DMS 273 (cell line): ENCODE results near the gene RPRML.

Source experiments
- DNase-seq: peaks from one replicate; lab custom pipeline; 2025; ENCODE audit not compliant: unreplicated experiment; lab: John Stamatoyannopoulos, UW

The RPRML gene

GRCh38 chr17:46948544-46948943 is 30.5 kb downstream of the RPRML start:
- DNase-seq = no peak

DNA sequence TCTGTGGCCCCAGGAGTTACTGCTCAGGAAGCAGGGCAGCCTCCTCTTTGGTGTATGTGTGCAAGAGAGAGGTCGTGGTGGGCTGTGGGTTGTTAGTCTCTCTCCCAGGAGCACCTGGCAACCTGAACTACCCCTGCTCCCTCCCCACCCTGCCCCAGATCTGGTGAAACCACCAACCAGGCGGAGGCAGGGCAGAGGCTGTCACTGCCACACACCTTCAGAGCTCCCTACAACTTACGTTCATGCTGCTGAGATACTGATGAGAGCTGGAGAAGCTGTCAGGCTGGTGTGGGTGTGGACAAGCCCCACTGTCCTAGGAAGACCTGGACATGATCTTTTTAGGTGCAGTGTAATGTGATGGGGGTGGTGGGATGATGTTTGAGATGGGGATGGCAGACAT is 31.8 kb downstream of the RPRML start:
- DNase-seq = no peak

DNA sequence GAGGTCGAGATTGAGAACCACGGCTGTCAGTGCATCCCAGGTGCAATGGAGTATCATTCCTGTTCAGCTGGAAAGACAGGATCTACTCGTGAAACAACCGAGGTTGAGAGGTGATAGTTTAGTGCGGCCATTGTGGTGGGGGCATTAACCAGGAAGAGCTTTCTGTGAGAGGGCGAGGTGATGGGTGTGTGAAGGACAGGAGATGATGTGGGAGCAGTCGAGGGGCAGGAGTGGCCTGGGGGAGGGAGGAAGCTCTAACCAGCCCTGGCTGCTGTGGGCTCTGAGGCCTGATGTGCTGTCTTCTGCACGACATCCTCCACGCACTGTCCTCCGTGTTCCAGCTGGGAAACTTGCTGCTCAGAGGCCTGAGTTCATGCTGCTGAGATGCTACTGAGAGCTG is 34.1 kb downstream of the RPRML start:
- DNase-seq = no peak

DNA sequence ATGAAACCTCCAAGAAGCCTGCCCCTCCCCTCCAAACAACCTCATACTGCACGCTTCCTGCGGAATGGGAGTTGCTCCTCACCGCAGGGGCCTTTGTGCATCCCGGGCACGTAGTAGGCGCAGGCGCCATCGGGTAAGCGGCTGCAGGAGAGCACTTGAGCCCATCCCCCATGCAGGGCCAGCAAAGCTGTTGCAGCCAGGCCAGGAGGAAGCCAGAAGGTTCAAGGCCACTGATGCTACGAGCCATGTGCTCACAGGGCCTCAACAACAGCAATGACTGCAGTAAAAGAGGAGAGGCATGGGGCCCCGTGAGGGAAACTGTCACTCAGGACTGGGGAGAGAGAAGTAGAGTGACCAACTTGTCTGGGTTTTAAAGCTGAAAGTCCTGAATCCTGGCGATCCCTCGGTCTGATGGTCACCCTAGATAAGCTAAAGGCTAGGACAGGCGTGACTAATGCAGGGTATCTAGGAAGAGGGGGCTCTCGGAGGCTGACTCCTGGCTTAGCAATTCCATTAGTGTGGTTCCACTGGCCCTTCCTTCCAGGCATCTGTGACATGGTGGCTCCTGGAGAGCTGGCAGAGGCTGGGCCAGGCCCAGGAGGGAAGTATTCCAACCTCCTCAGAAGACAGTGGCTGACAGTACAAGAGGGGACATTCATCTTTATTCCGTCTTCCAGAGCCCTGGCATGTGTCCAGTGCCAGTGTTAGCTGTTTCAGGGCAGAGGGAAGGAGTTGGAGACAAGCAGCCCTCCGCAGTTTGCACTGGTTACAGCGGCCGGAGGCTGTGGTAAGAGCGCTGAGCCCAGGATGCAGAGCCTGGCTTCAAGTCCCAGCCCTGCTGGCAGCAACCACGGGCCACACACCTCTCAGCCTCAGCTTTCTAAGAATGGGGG is 35.3 kb downstream of the RPRML start:
- DNase-seq = peak; percentile 55

- no peak for DNase-seq
Observed at GRCh38 chr17:46943218-46943500, 35.9 kb downstream of the RPRML start.

DNA sequence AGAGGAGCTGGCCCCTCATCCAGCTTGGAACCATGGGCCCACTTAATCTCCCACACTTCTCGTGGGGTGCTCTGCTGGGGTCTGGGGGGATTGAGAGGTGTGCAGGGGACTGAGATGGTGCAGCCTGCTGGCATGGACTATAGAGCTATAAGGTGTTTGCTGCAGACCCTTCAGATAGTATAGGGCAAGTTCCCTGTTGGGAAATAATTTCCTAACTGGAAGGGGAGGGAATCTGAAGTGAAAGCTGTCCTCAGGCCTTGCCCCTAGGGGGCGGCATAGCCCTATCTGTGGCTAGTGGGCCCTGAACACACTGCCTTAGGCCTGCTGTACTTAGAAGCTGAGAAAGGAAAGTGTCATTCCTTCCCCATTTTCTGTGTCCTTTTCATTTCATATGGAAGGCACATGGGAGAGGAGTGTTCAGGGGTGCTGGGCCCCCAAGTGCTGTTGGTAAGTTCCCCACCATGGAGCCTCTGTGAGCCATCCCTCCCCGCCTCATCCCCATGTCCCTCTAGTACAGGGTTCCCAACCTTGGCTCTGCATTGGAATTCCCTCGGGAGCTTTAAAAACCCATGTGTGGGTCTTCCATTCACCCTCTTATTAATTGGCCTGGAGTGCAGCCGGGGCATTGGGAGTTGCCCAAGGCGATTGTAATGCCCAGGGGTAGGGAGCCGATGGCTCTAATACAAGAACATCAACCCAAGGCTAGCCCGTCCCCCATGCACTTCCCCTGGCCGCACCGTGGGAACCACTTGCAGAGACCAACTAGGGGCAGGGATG is 36.4 kb downstream of the RPRML start:
- DNase-seq = peak; percentile 91

DNA sequence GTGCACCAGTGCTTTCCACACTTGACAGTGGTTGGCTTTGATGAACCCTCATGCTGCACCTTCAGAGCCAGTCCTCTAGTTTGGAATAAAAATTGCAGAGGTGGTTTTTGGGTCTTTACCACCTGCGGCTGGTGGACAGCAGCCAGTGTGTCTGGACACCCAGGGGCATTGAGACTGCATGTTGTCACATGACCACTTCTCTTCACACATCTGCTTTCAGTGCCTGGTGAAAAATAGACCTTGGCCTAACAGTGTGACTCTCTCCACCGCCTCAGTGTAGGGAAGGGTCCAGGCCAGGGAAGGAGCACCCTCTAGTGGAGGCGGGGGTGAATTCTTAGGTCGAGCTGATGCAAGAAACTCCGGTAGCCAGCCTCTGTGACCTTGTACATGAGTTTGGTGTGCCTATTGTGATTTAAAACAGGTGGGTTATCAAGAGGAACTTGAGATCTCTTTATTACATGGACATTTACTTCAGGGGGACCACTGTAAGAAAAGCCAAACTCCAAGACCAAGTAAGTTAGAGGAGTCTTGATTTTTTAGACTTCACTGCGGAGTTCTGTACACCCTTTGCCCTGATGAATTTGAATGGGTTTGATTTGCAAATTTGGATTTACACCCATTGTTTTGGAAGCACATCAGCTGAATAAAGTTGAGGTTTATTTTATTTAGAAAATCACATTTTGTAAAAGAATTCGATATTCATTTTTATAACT is 38.2 kb downstream of the RPRML start:
- peak; percentile 87 for DNase-seq

- DNase-seq = no peak
Observed at GRCh38 chr17:46935658-46936266, 43.3 kb downstream of the RPRML start.

DNA sequence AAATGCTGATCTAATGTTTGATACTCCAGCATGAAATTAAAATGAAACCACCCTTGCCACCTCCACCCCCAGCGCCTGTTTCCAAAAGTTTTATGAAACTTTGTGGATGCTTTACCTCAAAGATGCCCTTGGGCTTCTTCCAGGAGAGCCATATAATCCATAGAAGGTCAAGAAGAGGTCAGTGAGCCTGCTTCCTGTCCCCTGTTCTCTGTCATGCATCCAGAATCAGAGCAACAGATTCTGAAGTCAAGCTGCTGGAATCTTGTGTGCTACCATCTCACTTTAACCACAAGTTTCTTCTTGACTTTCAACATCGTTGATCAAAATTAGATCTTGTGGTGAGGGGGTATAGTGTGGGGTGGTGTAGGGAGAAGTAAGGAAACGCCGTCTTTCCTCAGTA is 47.5 kb downstream of the RPRML start:
- no peak for DNase-seq

GRCh38 chr17:46930051-46930450 is 49.0 kb downstream of the RPRML start:
- DNase-seq = no peak

DNA sequence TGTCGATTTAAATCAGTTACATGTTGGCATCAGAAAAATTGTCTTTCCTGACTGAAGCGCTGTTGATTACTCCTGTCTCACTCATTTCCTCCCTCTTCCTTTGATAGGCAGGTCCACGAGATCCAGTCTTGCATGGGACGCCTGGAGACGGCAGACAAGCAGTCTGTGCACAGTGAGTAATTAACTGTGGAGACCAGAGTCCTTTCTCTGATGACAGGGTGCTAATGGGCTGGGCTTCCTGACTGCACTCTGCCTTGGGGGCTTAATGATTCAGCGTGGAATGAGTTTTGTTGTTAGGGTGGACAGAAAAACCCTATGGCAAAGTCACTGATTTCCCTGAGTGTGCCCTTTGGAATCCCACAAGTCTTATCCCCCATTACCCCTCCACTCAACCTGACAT is 49.6 kb downstream of the RPRML start:
- DNase-seq = no peak

- no peak for DNase-seq
Observed at GRCh38 chr17:46928467-46929261, 50.4 kb downstream of the RPRML start.
